ENCODE results near the gene COX7B2.

- no peak for TF ChIP-seq CTCF (conservative IDR thresholded peaks at IDR 0.05; ENCODE audit: low read depth, low read length)
- TF ChIP-seq EZH2 (IDR thresholded peaks at IDR 0.05; ENCODE audit: borderline replicate concordance, low read depth, low read length, poor library complexity, severe bottlenecking): no peak
These were observed 46.6 kb upstream of the COX7B2 start for GRCh38 chr4:46955601-46956000.

Data from A673 (cell line).